Measurements from ENCODE around the gene CALN1.

- TF ChIP-seq CTCF (IDR thresholded peaks at IDR 0.05), result no peak
- no peak for TF ChIP-seq POLR2A (IDR thresholded peaks at IDR 0.05)
These were observed 381.0 kb downstream of the CALN1 start for GRCh38 chr7:72030994-72031667.

All from ovary (tissue), 3 donors.